HCT116 (cell line): ENCODE results near the gene MAP7D1. TPM values are rescaled to one million over a fixed set of nuclear protein-coding genes. Genes with fewer than 3 reads are reported as not detected.

Source experiments
- ATAC-seq: fragments of 200-7000 bp; cut with Tn5 transposase; 2 replicates; pipeline ENCODE4 v1.9.1; 2020; ENCODE audit warnings: mild to moderate bottlenecking, moderate library complexity
- BruUV-seq: library from RNA; stranded (reverse); fragments of 400-500 nt; replicated peaks from 2 replicates; lab custom pipeline; 2021; lab: Mats Ljungman, UMichigan
- CTCF ChIA-PET: fragments of 300-600 bp; sonication (Branson Sonifier 250); formaldehyde crosslinking; loops from one replicate; lab custom pipeline; 2021; ENCODE audit warnings: antibody characterized with exemption; lab: Charles Lee
- POLR2A ChIA-PET: fragments of 300-600, 350-600 bp; sonication (Branson Sonifier 250); formaldehyde crosslinking; loops from one replicate; lab custom pipeline; 2021; ENCODE audit warnings: antibody characterized with exemption; lab: Charles Lee
- RAD21 ChIA-PET, 2 experiments: fragments of 300-600 bp; sonication (Branson Sonifier 250); formaldehyde crosslinking; loops; one replicate each; lab custom pipeline; 2023; ENCODE audit warnings: low total read pairs in 2 of 2; ENCODE audit not compliant: uncharacterized antibody in 2 of 2, unreplicated experiment in 2 of 2, low non-redundant PET in 1 of 2; lab: Charles Lee
- DNase-seq: peaks from one replicate; pipeline ENCODE4 v3.0.0-alpha.2; 2010; ENCODE audit warnings: low read depth, low spot score
- H2AFZ ChIP-seq: fragments of 200-600 bp; shearing (Covaris generic), sonication (generic); 2 replicates; pipeline ENCODE4 v1.6.1; 2017; ENCODE audit warnings: low read depth, mixed run types, mixed read lengths, antibody characterized with exemption, low read length; ENCODE audit not compliant: poor library complexity, severe bottlenecking
- H3K27ac ChIP-seq: 2 replicates; pipeline ENCODE4 v1.5.1; 2012; ENCODE audit warnings: low read depth, low read length
- H3K27me3 ChIP-seq: fragments of 200-600 bp; sonication (generic); 2 replicates; pipeline ENCODE4 v1.6.1; 2016; ENCODE audit warnings: mixed run types, low read length, mixed read lengths; ENCODE audit not compliant: insufficient read depth
- H3K36me3 ChIP-seq, 2 experiments: fragments of 200-500 bp in 1 of 2; fragments of 200-600 bp in 1 of 2; sonication (Bioruptor generic) in 1 of 2; sonication (generic) in 1 of 2; 2 replicates each; pipeline versions ENCODE4 v1.5.1 to v1.6.1; 2014 to 2016; ENCODE audit warnings: low read length in 2 of 2, inconsistent platforms in 1 of 2, mixed read lengths in 1 of 2, mixed run types in 1 of 2; ENCODE audit not compliant: insufficient read depth in 2 of 2, control insufficient read depth in 1 of 2
- H3K4me1 ChIP-seq, 2 experiments: fragments of 200-600 bp in 1 of 2; sonication (generic) in 1 of 2; 2 replicates each; pipeline versions ENCODE4 v1.5.1 to v1.6.1; 2012 to 2017; ENCODE audit warnings: low read length in 2 of 2, inconsistent platforms in 1 of 2, mild to moderate bottlenecking in 1 of 2, mixed read lengths in 1 of 2, mixed run types in 1 of 2, moderate library complexity in 1 of 2; ENCODE audit not compliant: insufficient read depth in 2 of 2, control insufficient read depth in 1 of 2
- H3K4me2 ChIP-seq: fragments of 200-600 bp; sonication (generic); 2 replicates; pipeline ENCODE4 v1.6.1; 2017; ENCODE audit warnings: mixed run types, low read length, mixed read lengths
- H3K4me3 ChIP-seq, 2 experiments: fragments of 200-600 bp in 1 of 2; sonication (generic) in 1 of 2; replicated peaks in 1 of 2; 2 replicates each; pipeline ENCODE4 v1.5.1; 2011 to 2016; ENCODE audit warnings: low read length in 2 of 2, control low read depth in 1 of 2, low read depth in 1 of 2, mild to moderate bottlenecking in 1 of 2, mixed read lengths in 1 of 2, mixed run types in 1 of 2
- H3K79me2 ChIP-seq: fragments of 200-600 bp; sonication (generic); 2 replicates; pipeline ENCODE4 v1.6.1; 2017; ENCODE audit warnings: mild to moderate bottlenecking, mixed run types, low read length, moderate library complexity, mixed read lengths; ENCODE audit not compliant: insufficient read depth
- H3K9ac ChIP-seq: fragments of 200-600 bp; sonication (generic); 2 replicates; pipeline ENCODE4 v1.6.1; 2016; ENCODE audit warnings: low read length, mixed read lengths
- H3K9me2 ChIP-seq: fragments of 200-600 bp; sonication (generic), shearing (Covaris generic); 2 replicates; pipeline ENCODE4 v1.6.1; 2017; ENCODE audit warnings: mixed run types, mild to moderate bottlenecking, moderate library complexity; ENCODE audit not compliant: insufficient read depth
- H3K9me3 ChIP-seq, 2 experiments: fragments of 200-500 bp in 1 of 2; fragments of 200-600 bp in 1 of 2; sonication (Bioruptor generic) in 1 of 2; sonication (generic) in 1 of 2; 2 replicates each; pipeline ENCODE4 v1.6.1; 2014 to 2017; ENCODE audit warnings: low read length in 2 of 2, mixed read lengths in 2 of 2, inconsistent platforms in 1 of 2, low read depth in 1 of 2, mild to moderate bottlenecking in 1 of 2, mixed run types in 1 of 2, moderate library complexity in 1 of 2; ENCODE audit not compliant: control insufficient read depth in 1 of 2, insufficient read depth in 1 of 2
- H4K20me1 ChIP-seq: fragments of 200-600 bp; sonication (generic), shearing (Covaris generic); 2 replicates; pipeline ENCODE4 v1.6.1; 2017; ENCODE audit warnings: mixed run types, mild to moderate bottlenecking, moderate library complexity; ENCODE audit not compliant: insufficient read depth
- ATF3 ChIP-seq: IDR thresholded peaks from 2 replicates; pipeline ENCODE4 v1.6.1; 2012
- CBX3 ChIP-seq: IDR thresholded peaks from 2 replicates; pipeline ENCODE4 v1.6.1; 2012; ENCODE audit warnings: low read depth
- CEBPB ChIP-seq: IDR thresholded peaks from 2 replicates; pipeline ENCODE4 v1.6.1; 2012; ENCODE audit warnings: low read depth
- CTCF ChIP-seq, 3 experiments: fragments of 200-600 bp in 1 of 3; sonication (generic) in 1 of 3; IDR thresholded peaks in 2 of 3; conservative IDR thresholded peaks in 1 of 3; 2 replicates each; pipeline ENCODE4 v1.5.1; 2012 to 2017; ENCODE audit warnings: low read depth in 2 of 3, low read length in 2 of 3, antibody characterized with exemption in 1 of 3, borderline replicate concordance in 1 of 3, control low read depth in 1 of 3, mild to moderate bottlenecking in 1 of 3, mixed read lengths in 1 of 3, mixed run types in 1 of 3, moderate library complexity in 1 of 3; ENCODE audit not compliant: insufficient read depth in 1 of 3
- EGR1 ChIP-seq: IDR thresholded peaks from 2 replicates; pipeline ENCODE4 v1.6.1; 2012; ENCODE audit warnings: low read depth
- EZH2 ChIP-seq: fragments of 200-600 bp; sonication (generic); IDR thresholded peaks from 2 replicates; pipeline ENCODE4 v1.6.1; 2017; ENCODE audit warnings: antibody characterized with exemption, mixed run types
- EZH2phosphoT487 ChIP-seq: fragments of 200-600 bp; IDR thresholded peaks from 2 replicates; pipeline ENCODE4 v1.6.1; 2018; ENCODE audit warnings: antibody characterized with exemption, borderline replicate concordance
- FOSL1 ChIP-seq: IDR thresholded peaks from 2 replicates; pipeline ENCODE4 v1.6.1; 2012; ENCODE audit warnings: low read depth
- JUND ChIP-seq: IDR thresholded peaks from 2 replicates; pipeline ENCODE4 v1.6.1; 2012
- POLR2A ChIP-seq: IDR thresholded peaks from 2 replicates; pipeline ENCODE4 v1.7.0; 2011; ENCODE audit warnings: borderline replicate concordance; ENCODE audit not compliant: insufficient read depth, insufficient read length; ENCODE audit errors: extremely low read depth
- POLR2AphosphoS5 ChIP-seq: IDR thresholded peaks from 2 replicates; pipeline ENCODE4 v1.6.1; 2011; ENCODE audit warnings: mild to moderate bottlenecking, low read depth, low read length, moderate library complexity
- RAD21 ChIP-seq: IDR thresholded peaks from 2 replicates; pipeline ENCODE4 v1.6.1; 2012; ENCODE audit warnings: low read depth, mild to moderate bottlenecking
- REST ChIP-seq: IDR thresholded peaks from 2 replicates; pipeline ENCODE4 v1.6.1; 2012; ENCODE audit warnings: low read depth
- SIN3A ChIP-seq: IDR thresholded peaks from 2 replicates; pipeline ENCODE4 v1.6.1; 2012; ENCODE audit warnings: low read depth
- SRF ChIP-seq: IDR thresholded peaks from 2 replicates; pipeline ENCODE4 v1.6.1; 2012; ENCODE audit warnings: low read depth
- TCF7L2 ChIP-seq: IDR thresholded peaks from 2 replicates; pipeline ENCODE4 v1.7.0; 2011; ENCODE audit warnings: borderline replicate concordance, inconsistent platforms; ENCODE audit not compliant: insufficient read depth, insufficient read length; ENCODE audit errors: extremely low read depth
- YY1 ChIP-seq: IDR thresholded peaks from 2 replicates; pipeline ENCODE4 v1.6.1; 2011; ENCODE audit warnings: low read length, low read depth, moderate library complexity, mild to moderate bottlenecking; ENCODE audit not compliant: insufficient replicate concordance; ENCODE audit errors: extremely low read depth
- ZFX ChIP-seq: fragments of 450-650 bp; IDR thresholded peaks from 2 replicates; pipeline ENCODE4 v1.6.1; 2017
- ZNF274 ChIP-seq: fragments of 200-500 bp; sonication (Bioruptor generic); IDR thresholded peaks from 2 replicates; pipeline ENCODE4 v1.6.1; 2014; ENCODE audit warnings: mild to moderate bottlenecking, low read depth, low read length, inconsistent platforms
- intact Hi-C: fragments of 100-400 bp; cut with micrococcal nuclease; formaldehyde crosslinking; loops from 2 replicates; pipeline ENCODE4 v1.10.0; 2022
- total RNA-seq: library from RNA; stranded (reverse); gene quantifications from one replicate; pipeline ENCODE4 v1.2.1, GENCODE V29; 2021; ENCODE audit not compliant: unreplicated experiment

The MAP7D1 gene
- total RNA-seq, 1 experiment from 2014 or later = 71.8 TPM

- CTCF ChIA-PET = interaction anchor here (1.1 to 3.6 kb wide), 3 partner anchors 62 to 77 kb away, joined by 3 to 14 read pairs (median 3); partner anchors contain the start of gene TRAPPC3
- Histone ChIP-seq H3K4me2 (peak overlapping the region; percentile 88), H3K36me3 (peaks cover 2 to 20% of the 10 kb centered on the region in 2 experiments; a peak in 2 of 4 replicates), H4K20me1 (peaks cover 16% of the 10 kb centered on the region; the same call in 1 of the 2 replicates), H3K9me3 (no peaks in the 10 kb centered on the region), H3K9ac (peak overlapping the region; percentile 69), H3K27ac (peak overlapping the region; percentile 51), H3K79me2 (peaks cover 42% of the 10 kb centered on the region), H3K4me1 (peaks cover 3 to 37% of the 10 kb centered on the region in 2 experiments; a peak in 3 of 4 replicates), H3K4me3 (peak overlapping the region; percentile 53 to 93), H3K27me3 (no peaks in the 10 kb centered on the region), H2AFZ (no peak overlapping the region), H3K9me2 (no peaks in the 10 kb centered on the region)
- no peak for DNase-seq
- POLR2A ChIA-PET = interaction anchor here (0.8 to 2.1 kb wide), 2 partner anchors 12 to 13 kb away, joined by 3 to 6 read pairs; no protein-coding TSS in a partner anchor
- intact Hi-C loops = no loop called here
- RAD21 ChIA-PET = interaction anchor here in 1 of 2 experiments (1.4 kb wide), 1 partner anchor 89 kb away, joined by 4 read pairs; no protein-coding TSS in a partner anchor
- no peak for TF ChIP-seq CEBPB
- no peak for TF ChIP-seq YY1
- no peak for TF ChIP-seq EZH2
- no peak for TF ChIP-seq ZFX
- no peak for TF ChIP-seq EZH2phosphoT487
- no peak for TF ChIP-seq TCF7L2
- TF ChIP-seq SRF = no peak
- no peak for TF ChIP-seq CBX3
- no peak for TF ChIP-seq EGR1
- TF ChIP-seq RAD21 = no peak
- TF ChIP-seq FOSL1 = no peak
- no peak for TF ChIP-seq POLR2A
- TF ChIP-seq POLR2AphosphoS5 = no peak
- no peak for TF ChIP-seq ZNF274
- no peak for TF ChIP-seq ATF3
- no peak for TF ChIP-seq CTCF (IDR thresholded peaks at IDR 0.05 in 2 of 3, conservative IDR thresholded peaks at IDR 0.05 in 1 of 3; ENCODE audit: borderline replicate concordance in 1 of 3, insufficient read depth in 1 of 3, low read depth in 2 of 3, low read length in 2 of 3)
- no peak for TF ChIP-seq JUND
- TF ChIP-seq REST = no peak
- no peak for TF ChIP-seq SIN3A
- BruUV-seq = TSS peak; percentile 99
- no peak for ATAC-seq
These were observed 67.5 kb downstream of the MAP7D1 start for GRCh38 chr1:36223381-36223995.
